ENCODE results near the gene ASRGL1.
"Not testable (repeated sequence)": the region's sequence is repeated elsewhere in the genome, so short reads cannot be mapped to it uniquely, and the experiment has no call there.

The ASRGL1 gene

GRCh38 chr11:62327541-62327940 lies 9.7 kb upstream of the ASRGL1 start:
- H3K9me3 ChIP-seq (ENCODE audit: low read length); H3K4me3 ChIP-seq (ENCODE audit: low read depth in 1 of 2, low read length in 2 of 2); H3K4me1 ChIP-seq (ENCODE audit: insufficient read depth, low read length); H3K27ac ChIP-seq (ENCODE audit: low read depth, low read length); H3K36me3 ChIP-seq (ENCODE audit: insufficient read depth, low read length); H3K9ac ChIP-seq (ENCODE audit: low read length); H3K27me3 ChIP-seq (ENCODE audit: control insufficient read depth in 1 of 2, insufficient read depth in 2 of 2, low read length in 2 of 2): not testable (repeated sequence)

DNA sequence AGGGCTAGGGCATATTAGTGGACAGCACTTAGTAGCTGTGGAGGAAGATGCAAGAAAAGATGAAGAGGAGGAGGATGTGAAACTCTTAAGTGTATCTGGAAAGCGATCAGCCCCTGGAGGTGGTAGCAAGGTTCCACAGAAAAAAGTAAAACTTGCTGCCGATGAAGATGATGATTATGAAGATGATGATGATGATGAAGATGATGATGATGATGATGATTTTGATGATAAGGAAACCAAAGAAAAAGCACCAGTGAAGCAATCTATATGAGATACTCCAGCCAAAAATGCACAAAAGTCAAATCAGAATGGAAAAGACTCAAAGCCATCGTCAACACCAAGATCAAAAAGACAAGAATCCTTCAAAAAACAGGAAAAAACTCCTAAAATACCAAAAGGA lies 6.0 kb upstream of the ASRGL1 start:
- not testable (repeated sequence) for H3K9me3 ChIP-seq (ENCODE audit: low read length); H3K9ac ChIP-seq (ENCODE audit: low read length); H3K27ac ChIP-seq (ENCODE audit: low read depth, low read length); H3K4me1 ChIP-seq (ENCODE audit: insufficient read depth, low read length); H3K4me3 ChIP-seq (ENCODE audit: low read depth in 1 of 2, low read length in 2 of 2); H3K36me3 ChIP-seq (ENCODE audit: insufficient read depth, low read length); H3K27me3 ChIP-seq (ENCODE audit: control insufficient read depth in 1 of 2, insufficient read depth in 2 of 2, low read length in 2 of 2)

- Histone ChIP-seq H3K9me3 (ENCODE audit: low read length) (no peaks in the 10 kb centered on the region), H3K9ac (ENCODE audit: low read length) (no peak overlapping the region), H3K27ac (ENCODE audit: low read depth, low read length) (no peak overlapping the region), H3K27me3 (ENCODE audit: control insufficient read depth in 1 of 2, insufficient read depth in 2 of 2, low read length in 2 of 2) (no peaks in the 10 kb centered on the region), H3K4me3 (ENCODE audit: low read depth in 1 of 2, low read length in 2 of 2) (no peak overlapping the region), H3K4me1 (ENCODE audit: insufficient read depth, low read length) (no peaks in the 10 kb centered on the region), H3K36me3 (ENCODE audit: insufficient read depth, low read length) (no peaks in the 10 kb centered on the region)
These were observed 3.5 kb upstream of the ASRGL1 start for GRCh38 chr11:62333768-62334167.

DNA sequence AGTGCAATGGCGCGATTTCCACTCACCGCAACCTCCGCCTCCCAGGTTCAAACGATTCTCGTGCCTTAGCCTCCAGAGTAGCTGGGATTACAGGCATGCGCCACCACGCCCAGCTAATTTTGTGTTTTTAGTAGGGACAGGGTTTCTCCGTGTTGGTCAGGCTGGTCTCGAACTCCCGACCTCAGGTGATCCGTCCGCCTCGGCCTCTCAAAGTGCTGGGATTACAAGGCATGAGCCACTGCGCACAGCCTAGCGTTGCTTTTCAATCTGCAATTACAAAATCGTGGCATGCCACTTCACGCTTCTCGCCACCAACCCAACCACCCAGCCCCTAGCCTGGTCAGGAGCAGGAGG lies 322 bp upstream of the ASRGL1 start:
- H3K9ac ChIP-seq (ENCODE audit: low read length), result not testable (repeated sequence)

DNA sequence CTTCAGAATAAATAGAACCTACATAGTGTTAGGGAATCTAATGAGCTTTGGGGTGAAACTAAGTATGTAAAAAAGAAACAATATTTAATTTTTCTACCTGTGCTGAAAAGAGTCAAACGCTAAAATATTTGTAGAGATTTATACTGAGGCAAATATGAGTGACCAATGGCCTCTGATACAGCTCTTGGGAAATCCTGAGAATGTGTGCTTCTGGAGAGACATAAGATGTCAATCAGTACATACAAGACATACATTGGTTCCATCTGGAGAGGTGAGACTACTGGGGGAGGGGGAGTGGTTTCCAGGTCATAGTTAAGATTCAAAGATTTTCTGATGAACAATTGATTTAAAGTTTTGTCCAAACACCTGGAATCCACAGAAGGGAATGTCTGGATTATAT lies 970 bp downstream of the ASRGL1 start:
- H3K4me3 ChIP-seq (ENCODE audit: low read depth in 1 of 2, low read length in 2 of 2), result peak overlapping the region in 1 of 2 donors; percentile 80
- H3K4me1 ChIP-seq (ENCODE audit: insufficient read depth, low read length), result no peaks in the 10 kb centered on the region
- no peak overlapping the region for H3K9ac ChIP-seq (ENCODE audit: low read length)
- H3K27me3 ChIP-seq (ENCODE audit: control insufficient read depth in 1 of 2, insufficient read depth in 2 of 2, low read length in 2 of 2), result no peaks in the 10 kb centered on the region
- no peak overlapping the region for H3K27ac ChIP-seq (ENCODE audit: low read depth, low read length)
- H3K36me3 ChIP-seq (ENCODE audit: insufficient read depth, low read length), result no peaks in the 10 kb centered on the region
- H3K9me3 ChIP-seq (ENCODE audit: low read length), result no peaks in the 10 kb centered on the region

More for the DNA sequence above, 322 bp upstream of the ASRGL1 start:
- not testable (repeated sequence) for H3K27me3 ChIP-seq (ENCODE audit: control insufficient read depth in 1 of 2, insufficient read depth in 2 of 2, low read length in 2 of 2); H3K36me3 ChIP-seq (ENCODE audit: insufficient read depth, low read length); H3K9me3 ChIP-seq (ENCODE audit: low read length); H3K4me1 ChIP-seq (ENCODE audit: insufficient read depth, low read length)
- Histone ChIP-seq H3K27ac (ENCODE audit: low read depth, low read length) (peak overlapping the region; percentile 64), H3K4me3 (ENCODE audit: low read depth in 1 of 2, low read length in 2 of 2) (peak overlapping the region; percentile 66 to 80)

GRCh38 chr11:62340269-62340901 lies 3.1 kb downstream of the ASRGL1 start:
- H3K36me3 ChIP-seq (ENCODE audit: insufficient read depth, low read length), result no peaks in the 10 kb centered on the region
- no peak overlapping the region for H3K4me3 ChIP-seq (ENCODE audit: low read depth in 1 of 2, low read length in 2 of 2)
- no peaks in the 10 kb centered on the region for H3K27me3 ChIP-seq (ENCODE audit: control insufficient read depth in 1 of 2, insufficient read depth in 2 of 2, low read length in 2 of 2)
- H3K9ac ChIP-seq (ENCODE audit: low read length), result no peak overlapping the region
- H3K27ac ChIP-seq (ENCODE audit: low read depth, low read length), result no peak overlapping the region
- no peaks in the 10 kb centered on the region for H3K4me1 ChIP-seq (ENCODE audit: insufficient read depth, low read length)
- no peaks in the 10 kb centered on the region for H3K9me3 ChIP-seq (ENCODE audit: low read length)

GRCh38 chr11:62341588-62341987 lies 4.3 kb downstream of the ASRGL1 start:
- no peaks in the 10 kb centered on the region for H3K36me3 ChIP-seq (ENCODE audit: insufficient read depth, low read length)
- H3K4me3 ChIP-seq (ENCODE audit: low read depth in 1 of 2, low read length in 2 of 2), result no peak overlapping the region
- no peak overlapping the region for H3K9ac ChIP-seq (ENCODE audit: low read length)
- H3K27me3 ChIP-seq (ENCODE audit: control insufficient read depth in 1 of 2, insufficient read depth in 2 of 2, low read length in 2 of 2), result no peaks in the 10 kb centered on the region
- H3K4me1 ChIP-seq (ENCODE audit: insufficient read depth, low read length), result no peaks in the 10 kb centered on the region
- no peak overlapping the region for H3K27ac ChIP-seq (ENCODE audit: low read depth, low read length)
- no peaks in the 10 kb centered on the region for H3K9me3 ChIP-seq (ENCODE audit: low read length)

DNA sequence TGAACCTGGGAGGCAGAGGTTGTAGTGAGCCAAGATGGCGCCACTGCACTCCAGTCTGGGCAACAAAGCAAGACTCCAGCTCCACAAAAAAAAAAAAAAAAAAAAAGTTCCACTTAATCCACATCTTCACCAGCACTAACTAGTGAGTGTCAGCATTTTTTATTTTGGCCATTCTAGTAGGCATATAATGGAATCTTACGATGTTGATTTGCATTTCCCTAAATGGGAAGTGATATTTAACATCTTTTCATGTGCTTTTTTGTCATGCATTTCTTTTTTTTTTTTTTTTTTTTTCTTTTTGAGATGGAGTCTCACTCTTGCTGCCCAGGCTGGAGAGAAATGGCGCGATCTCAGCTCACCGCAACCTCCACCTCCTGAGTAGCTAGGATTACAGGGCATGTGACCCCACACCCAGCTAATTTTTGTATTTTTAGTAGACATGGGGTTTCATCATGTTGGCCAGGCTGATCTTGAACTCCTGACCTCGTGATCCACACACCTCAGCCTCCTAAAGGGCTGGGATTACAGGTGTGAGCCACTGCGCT lies 6.5 kb downstream of the ASRGL1 start:
- not testable (repeated sequence) for H3K4me1 ChIP-seq (ENCODE audit: insufficient read depth, low read length); H3K36me3 ChIP-seq (ENCODE audit: insufficient read depth, low read length); H3K4me3 ChIP-seq (ENCODE audit: low read depth in 1 of 2, low read length in 2 of 2); H3K9ac ChIP-seq (ENCODE audit: low read length); H3K27me3 ChIP-seq (ENCODE audit: control insufficient read depth in 1 of 2, insufficient read depth in 2 of 2, low read length in 2 of 2); H3K9me3 ChIP-seq (ENCODE audit: low read length); H3K27ac ChIP-seq (ENCODE audit: low read depth, low read length)

GRCh38 chr11:62344210-62344609 lies 7.0 kb downstream of the ASRGL1 start:
- Histone ChIP-seq H3K4me1 (ENCODE audit: insufficient read depth, low read length) (no peaks in the 10 kb centered on the region), H3K27ac (ENCODE audit: low read depth, low read length) (no peak overlapping the region), H3K9me3 (ENCODE audit: low read length) (no peaks in the 10 kb centered on the region), H3K4me3 (ENCODE audit: low read depth in 1 of 2, low read length in 2 of 2) (no peak overlapping the region), H3K27me3 (ENCODE audit: control insufficient read depth in 1 of 2, insufficient read depth in 2 of 2, low read length in 2 of 2) (no peaks in the 10 kb centered on the region), H3K36me3 (ENCODE audit: insufficient read depth, low read length) (no peaks in the 10 kb centered on the region), H3K9ac (ENCODE audit: low read length) (no peak overlapping the region)

- Histone ChIP-seq H3K9ac (ENCODE audit: low read length) (no peak overlapping the region), H3K9me3 (ENCODE audit: low read length) (no peaks in the 10 kb centered on the region), H3K4me1 (ENCODE audit: insufficient read depth, low read length) (no peaks in the 10 kb centered on the region), H3K4me3 (ENCODE audit: low read depth in 1 of 2, low read length in 2 of 2) (no peak overlapping the region), H3K27ac (ENCODE audit: low read depth, low read length) (no peak overlapping the region), H3K36me3 (ENCODE audit: insufficient read depth, low read length) (no peaks in the 10 kb centered on the region), H3K27me3 (ENCODE audit: control insufficient read depth in 1 of 2, insufficient read depth in 2 of 2, low read length in 2 of 2) (no peaks in the 10 kb centered on the region)
These were observed 8.6 kb downstream of the ASRGL1 start for GRCh38 chr11:62345861-62346260.

DNA sequence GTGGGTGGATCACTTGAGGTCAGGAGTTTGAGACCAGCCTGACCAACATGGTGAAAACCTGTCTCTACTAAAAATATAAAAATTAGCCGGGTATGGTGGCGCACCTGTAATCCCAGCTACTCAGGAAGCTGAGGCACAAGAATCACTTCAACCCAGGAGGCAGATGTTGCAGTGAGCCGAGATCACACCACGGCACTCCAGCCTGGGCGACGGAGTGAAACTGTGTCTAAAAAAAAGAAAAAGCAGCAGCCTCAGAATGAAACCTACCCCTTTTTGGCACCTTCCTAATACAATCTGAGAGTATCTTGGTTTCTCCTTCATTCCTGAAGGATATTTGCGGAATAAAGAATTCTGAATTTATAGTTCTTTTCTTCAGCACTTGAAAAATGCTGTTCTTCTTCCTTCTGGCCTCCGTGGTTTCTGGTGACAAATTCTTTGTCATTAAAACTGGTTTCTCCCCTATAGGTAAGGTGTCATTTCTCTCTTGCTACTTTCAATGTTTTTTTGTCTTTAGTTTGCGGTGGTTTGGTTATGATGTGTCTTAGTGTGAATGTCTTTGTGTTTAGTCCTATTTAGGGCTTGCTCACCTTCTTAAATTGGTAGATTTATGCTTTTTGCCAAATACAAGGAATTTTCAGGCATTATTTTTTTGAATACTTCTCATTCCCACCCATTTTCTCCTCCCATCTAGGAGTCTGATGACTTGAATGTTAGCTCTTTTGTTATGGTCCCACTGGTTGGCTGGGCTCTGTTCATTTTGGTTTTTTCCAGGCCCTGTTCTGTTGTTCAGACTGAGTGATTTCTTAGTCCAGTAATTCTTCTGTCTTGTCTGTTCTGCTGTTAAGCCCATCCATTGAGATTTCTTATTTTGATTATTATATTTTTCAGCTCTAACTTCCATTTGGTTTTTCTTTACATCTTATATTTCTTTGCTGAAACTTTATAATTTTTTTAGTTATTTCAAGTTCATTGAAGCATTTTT lies 15.4 kb downstream of the ASRGL1 start:
- Histone ChIP-seq H3K27me3 (ENCODE audit: control insufficient read depth in 1 of 2, insufficient read depth in 2 of 2, low read length in 2 of 2) (no peaks in the 10 kb centered on the region), H3K27ac (ENCODE audit: low read depth, low read length) (no peak overlapping the region), H3K9me3 (ENCODE audit: low read length) (no peaks in the 10 kb centered on the region), H3K4me3 (ENCODE audit: low read depth in 1 of 2, low read length in 2 of 2) (no peak overlapping the region), H3K9ac (ENCODE audit: low read length) (no peak overlapping the region), H3K4me1 (ENCODE audit: insufficient read depth, low read length) (no peaks in the 10 kb centered on the region), H3K36me3 (ENCODE audit: insufficient read depth, low read length) (no peaks in the 10 kb centered on the region)
